Thyroid gland (tissue), 4 donors: Measurements from ENCODE around the gene PGF.

Source experiments
- POLR2A ChIP-seq, 2 donors: fragments of 450-650 bp; IDR thresholded peaks; one replicate each; pipeline ENCODE4 v1.6.1; 2017; ENCODE audit warnings: antibody characterized with exemption in 2 of 2, mild to moderate bottlenecking in 2 of 2, moderate library complexity in 1 of 2
- TF ChIP-seq, protein P1 (sequence below), 6 experiments: fragments of 200-600 bp in 3 of 6; fragments of 450-650 bp in 3 of 6; sonication (generic) in 3 of 6; IDR thresholded peaks; one replicate each; pipeline ENCODE4 v1.5.1; 2016 to 2019; ENCODE audit warnings: antibody characterized with exemption in 6 of 6, mild to moderate bottlenecking in 2 of 6, inconsistent platforms in 1 of 6, moderate library complexity in 1 of 6

DNA sequence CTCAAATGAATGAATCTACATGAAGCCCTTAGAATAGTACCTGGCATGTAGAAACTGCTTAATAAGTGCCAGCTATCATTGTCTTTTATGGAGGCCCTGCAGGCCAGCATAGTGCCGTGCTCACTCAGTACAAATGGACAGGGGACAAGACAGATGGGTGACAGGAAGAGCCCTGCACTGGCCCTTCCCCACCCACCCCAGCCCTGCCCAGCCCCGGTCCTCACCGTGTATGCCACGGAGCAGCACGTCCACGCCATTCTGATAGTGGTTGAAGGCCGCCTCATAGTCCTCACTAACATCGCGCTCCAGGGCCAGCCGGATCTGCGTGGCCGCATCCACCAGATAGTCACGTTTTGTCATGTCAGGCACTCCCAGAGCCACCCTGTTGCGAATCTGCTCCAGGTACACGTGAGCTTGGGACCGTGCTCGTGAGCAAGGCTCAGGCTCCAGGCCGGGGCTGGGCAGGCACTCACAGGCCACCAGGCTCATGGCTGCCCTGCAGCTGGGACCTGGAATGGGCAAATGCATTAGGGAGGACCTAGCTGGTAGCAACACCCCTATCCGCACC, 34.3 kb downstream of the PGF start:
- TF ChIP-seq, protein P1, sequence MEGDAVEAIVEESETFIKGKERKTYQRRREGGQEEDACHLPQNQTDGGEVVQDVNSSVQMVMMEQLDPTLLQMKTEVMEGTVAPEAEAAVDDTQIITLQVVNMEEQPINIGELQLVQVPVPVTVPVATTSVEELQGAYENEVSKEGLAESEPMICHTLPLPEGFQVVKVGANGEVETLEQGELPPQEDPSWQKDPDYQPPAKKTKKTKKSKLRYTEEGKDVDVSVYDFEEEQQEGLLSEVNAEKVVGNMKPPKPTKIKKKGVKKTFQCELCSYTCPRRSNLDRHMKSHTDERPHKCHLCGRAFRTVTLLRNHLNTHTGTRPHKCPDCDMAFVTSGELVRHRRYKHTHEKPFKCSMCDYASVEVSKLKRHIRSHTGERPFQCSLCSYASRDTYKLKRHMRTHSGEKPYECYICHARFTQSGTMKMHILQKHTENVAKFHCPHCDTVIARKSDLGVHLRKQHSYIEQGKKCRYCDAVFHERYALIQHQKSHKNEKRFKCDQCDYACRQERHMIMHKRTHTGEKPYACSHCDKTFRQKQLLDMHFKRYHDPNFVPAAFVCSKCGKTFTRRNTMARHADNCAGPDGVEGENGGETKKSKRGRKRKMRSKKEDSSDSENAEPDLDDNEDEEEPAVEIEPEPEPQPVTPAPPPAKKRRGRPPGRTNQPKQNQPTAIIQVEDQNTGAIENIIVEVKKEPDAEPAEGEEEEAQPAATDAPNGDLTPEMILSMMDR (IDR thresholded peaks at IDR 0.05), result no peak
- no peak for TF ChIP-seq POLR2A (IDR thresholded peaks at IDR 0.05)
